Bronchial smooth muscle cell (primary cell): ENCODE data around the gene IL1RAP. TPM values are rescaled to one million over a fixed set of nuclear protein-coding genes. Genes with fewer than 3 reads are reported as not detected.

ENCODE experiments used
- total RNA-seq: library from RNA; depleted of rRNA; stranded (reverse); fragments of >200 nt; gene quantifications from 2 replicates; pipeline ENCODE4 v1.2.1, GENCODE V29; 2014

IL1RAP gene
- total RNA-seq = 1.8 and 3.8 TPM in 2 replicates

GRCh38 chr3:190513409-190514370 lies at the start of gene IL1RAP:
Gene IL1RAP, plus strand, starts transcription at chr3:190514085. Its CDS starts 50,205 bp downstream, at chr3:190564290.

Other genes with a start within 250 kb of the IL1RAP start
- gene CLDN1, start 191.6 kb upstream of the IL1RAP start, total RNA-seq = under 0.01 and 0.17 TPM in 2 replicates
- not detected in 2 replicates for gene CLDN16, start 125.9 kb upstream of the IL1RAP start, total RNA-seq
- gene TMEM207, start 64.2 kb upstream of the IL1RAP start, total RNA-seq = not detected in 2 replicates